ENCODE data around the gene PXMP4. TPM values are rescaled to one million over a fixed set of nuclear protein-coding genes. Genes with fewer than 3 reads are reported as not detected.

The PXMP4 gene
- total RNA-seq, 1 experiment from 2014 or later = 3.3 TPM

- DNase-seq (ENCODE audit: low spot score) (no peak), ATAC-seq (no peak)
- POLR2A ChIA-PET = no interaction called here
- no peak overlapping the region for H3K4me3 Mint-ChIP-seq
- CTCF ChIA-PET = no interaction called here
- no peaks in the 10 kb centered on the region for H3K9me3 Mint-ChIP-seq
- H3K27me3 Mint-ChIP-seq (ENCODE audit: low read depth) = no peaks in the 10 kb centered on the region
- H3K27ac Mint-ChIP-seq = no peak overlapping the region
- TF ChIP-seq AR (CRISPR knock-in tag; IDR thresholded peaks at IDR 0.05) = no peak
- TF ChIP-seq NR1H2 (CRISPR knock-in tag; IDR thresholded peaks at IDR 0.05) = no peak
- no peak for TF ChIP-seq RELA (CRISPR knock-in tag; IDR thresholded peaks at IDR 0.05; ENCODE audit: borderline replicate concordance)
- no peak for TF ChIP-seq ZNF423 (CRISPR knock-in tag; IDR thresholded peaks at IDR 0.05)
- no peak for TF ChIP-seq AFF4 (CRISPR knock-in tag; IDR thresholded peaks at IDR 0.05; ENCODE audit: borderline replicate concordance)
- peaks cover 7% of the 10 kb centered on the region for H3K4me1 Mint-ChIP-seq
- H3K36me3 Mint-ChIP-seq = peaks cover 14% of the 10 kb centered on the region
Observed at GRCh38 chr20:33765592-33765991, 45.5 kb upstream of the PXMP4 start.

- no peaks in the 10 kb centered on the region for H3K9me3 Mint-ChIP-seq
- ChIA-PET POLR2A (no interaction called here), CTCF (no interaction called here)
- no peak overlapping the region for H3K27ac Mint-ChIP-seq
- no peak for ATAC-seq
- peaks cover 14% of the 10 kb centered on the region for H3K36me3 Mint-ChIP-seq
- no peaks in the 10 kb centered on the region for H3K27me3 Mint-ChIP-seq (ENCODE audit: low read depth)
- DNase-seq (ENCODE audit: low spot score) = no peak
- H3K4me1 Mint-ChIP-seq = peaks cover 7% of the 10 kb centered on the region
- no peak overlapping the region for H3K4me3 Mint-ChIP-seq
- TF ChIP-seq E2F5 (CRISPR knock-in tag; IDR thresholded peaks at IDR 0.05) = no peak
- TF ChIP-seq ZNF423 (CRISPR knock-in tag; IDR thresholded peaks at IDR 0.05) = no peak
- no peak for TF ChIP-seq MAX (CRISPR knock-in tag; IDR thresholded peaks at IDR 0.05)
- TF ChIP-seq CDX4 (CRISPR knock-in tag; IDR thresholded peaks at IDR 0.05; ENCODE audit: borderline replicate concordance) = no peak
- TF ChIP-seq ZNF121 (CRISPR knock-in tag; IDR thresholded peaks at IDR 0.05) = no peak
- TF ChIP-seq CTCF (IDR thresholded peaks at IDR 0.05) = no peak
- TF ChIP-seq ARID4B (CRISPR knock-in tag; IDR thresholded peaks at IDR 0.05; ENCODE audit: borderline replicate concordance) = no peak
- no peak for TF ChIP-seq NR1H2 (CRISPR knock-in tag; IDR thresholded peaks at IDR 0.05)
- no peak for TF ChIP-seq MLX (CRISPR knock-in tag; IDR thresholded peaks at IDR 0.05)
- no peak for TF ChIP-seq ZNF396 (CRISPR knock-in tag; IDR thresholded peaks at IDR 0.05; ENCODE audit: borderline replicate concordance)
- TF ChIP-seq HMGA2 (CRISPR knock-in tag; IDR thresholded peaks at IDR 0.05) = no peak
- no peak for TF ChIP-seq ATF6 (CRISPR knock-in tag; IDR thresholded peaks at IDR 0.05)
- no peak for TF ChIP-seq FOXJ3 (CRISPR knock-in tag; IDR thresholded peaks at IDR 0.05; ENCODE audit: borderline replicate concordance)
- TF ChIP-seq OVOL2 (CRISPR knock-in tag; IDR thresholded peaks at IDR 0.05; ENCODE audit: borderline replicate concordance) = no peak
Observed at GRCh38 chr20:33765099-33765498, 45.0 kb upstream of the PXMP4 start.

All from WTC11 (cell line).